Adrenal gland (tissue), 12 donors: ENCODE results near the gene SPATA33. TPM values are rescaled to one million over a fixed set of nuclear protein-coding genes. Genes with fewer than 3 reads are reported as not detected.

Experiments
- DNase-seq, 7 donors: peaks; one replicate each; pipeline ENCODE4 v3.0.0-alpha.2; 2019 to 2020
- H3K27ac ChIP-seq, 5 donors: fragments of 200-600 bp; sonication (generic) in 4 of 5; 1 replicate in 3 of 5; 2 replicates in 2 of 5; pipeline versions ENCODE4 v1.5.1 to v1.8.0; 2016 to 2020; ENCODE audit warnings: mild to moderate bottlenecking in 1 of 5
- H3K27me3 ChIP-seq: fragments of 200-600 bp; 2 replicates; pipeline ENCODE4 v1.8.0; 2021
- H3K36me3 ChIP-seq, 2 donors: fragments of 200-600 bp; replicated peaks in 1 of 2; 1 replicate in 1 of 2; 2 replicates in 1 of 2; pipeline versions ENCODE4 v1.5.1 to v1.8.0; 2018 to 2022
- H3K4me1 ChIP-seq, 2 donors: fragments of 200-600 bp; replicated peaks in 1 of 2; 1 replicate in 1 of 2; 2 replicates in 1 of 2; pipeline versions ENCODE4 v1.5.1 to v1.8.0; 2018 to 2021
- H3K4me3 ChIP-seq, 4 donors: fragments of 200-600 bp; sonication (generic) in 3 of 4; one replicate each; pipeline ENCODE4 v1.5.1; 2016 to 2018
- H3K9me3 ChIP-seq, 3 donors: fragments of 200-600 bp; sonication (generic) in 1 of 3; replicated peaks in 1 of 3; 1 replicate in 2 of 3; 2 replicates in 1 of 3; pipeline versions ENCODE4 v1.5.1 to v1.8.0; 2016 to 2021
- POLR2A ChIP-seq, 2 donors: fragments of 450-650 bp; IDR thresholded peaks; one replicate each; pipeline ENCODE4 v1.6.1; 2017; ENCODE audit warnings: antibody characterized with exemption in 2 of 2, mild to moderate bottlenecking in 2 of 2, moderate library complexity in 1 of 2
- WGBS, 4 donors: extraction: QIAGEN DNeasy Blood & Tissue Kit in 2 of 4; methylation state at CpG; one replicate each; pipeline versions ENCODE4 v1.1.5 to v1.1.7; 2013 to 2017; 5-methylcytosine and 5-hydroxymethylcytosine counted together
- intact Hi-C, 2 donors: fragments of 100-400 bp; cut with DNase I; formaldehyde crosslinking; loops; one replicate each; pipeline versions ENCODE4 v1.14.1 to v1.15.0; 2022 to 2023
- polyA plus RNA-seq, 3 donors: library from polyadenylated mRNA; stranded (reverse); fragments of 200-250 nt in 2 of 3; fragments of 350-450 nt in 1 of 3; fragmentation: Illumina TruSeq in 1 of 3; extraction: RNeasy Lipid Tissue Mini Kit (QIAGEN cat#74804) in 1 of 3; gene quantifications; one replicate each; pipeline ENCODE4 v1.2.3, GENCODE V29; 2013 to 2014
- total RNA-seq, 9 donors: library from RNA; depleted of rRNA in 4 of 9; stranded (reverse); fragments of >200 nt in 4 of 9; fragments of 120-200 nt in 1 of 9; fragmentation: NEBNext Ultra II Directional in 1 of 9; extraction: Animal tissue kit (Norgen Biotek cat#: 25700) in 1 of 9; gene quantifications; one replicate each; pipeline versions ENCODE4 v1.1.0 to v1.2.4, GENCODE V29; 2013 to 2023
- TF ChIP-seq, protein P1 (sequence below), 6 experiments: fragments of 450-650 bp in 4 of 6; fragments of 200-600 bp in 2 of 6; sonication (generic) in 1 of 6; IDR thresholded peaks; 1 replicate in 5 of 6; 2 replicates in 1 of 6; pipeline versions ENCODE4 v1.5.1 to v1.8.0; 2016 to 2021; ENCODE audit warnings: antibody characterized with exemption in 6 of 6, mild to moderate bottlenecking in 2 of 6, moderate library complexity in 1 of 6
- donor health status: healthy with polysubstance abuse.
- donor health status: Bipolar disorder and iron deficiency.
- donor health status: DM: yes; HTN: yes; CAD: no.
- donor health status: DM: no; HTN: no; CAD: no.
- donor health status: DM: no; HTN: no; CAD: no.
- donor health status: DM: yes; HTN: yes; CAD: no.

The SPATA33 gene
- total and polyA plus RNA-seq, 12 donors = 1.9 to 13.5 (median 4.8) TPM

DNA sequence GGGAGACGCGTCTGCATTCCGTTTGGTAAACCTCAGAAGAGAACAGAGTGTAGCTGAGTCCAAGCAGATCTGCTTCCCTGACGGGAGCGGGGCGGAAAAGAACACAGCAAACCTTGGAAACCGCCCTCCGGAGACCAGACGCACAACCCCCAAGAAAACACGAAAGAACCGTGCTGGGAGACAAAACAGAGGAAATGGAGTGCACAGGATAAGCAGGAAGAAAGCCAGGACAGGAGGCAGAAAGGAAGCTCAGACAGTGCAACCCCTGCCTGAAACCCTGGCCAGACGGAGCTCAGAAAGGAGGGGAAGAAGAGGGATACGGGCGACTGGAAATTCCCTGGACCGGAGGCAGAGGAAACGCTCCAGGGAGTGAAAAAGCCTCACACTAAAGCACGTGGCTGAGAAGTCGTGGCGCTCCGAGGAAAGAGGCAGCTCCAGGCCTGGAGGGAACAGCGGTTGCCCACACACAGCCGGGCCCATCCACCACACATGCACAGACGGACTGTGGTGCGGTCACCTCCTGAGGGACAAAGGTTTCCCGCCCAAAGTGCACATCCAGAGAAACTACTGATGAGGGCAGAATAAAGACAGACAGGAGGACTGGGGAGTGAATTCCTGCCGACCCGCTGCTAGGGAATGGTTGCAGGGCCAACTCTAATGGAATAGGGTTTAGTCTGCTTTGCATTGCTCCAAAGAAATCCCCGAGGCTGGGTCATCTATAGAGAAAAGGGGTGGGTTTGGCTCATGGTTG, 34.0 kb upstream of the SPATA33 start:
- DNase-seq = no peak
- intact Hi-C loops = no loop called here
- Histone ChIP-seq H3K27ac (no peak overlapping the region), H3K4me3 (no peak overlapping the region), H3K36me3 (no peaks in the 10 kb centered on the region), H3K4me1 (no peaks in the 10 kb centered on the region), H3K27me3 (no peaks in the 10 kb centered on the region), H3K9me3 (no peaks in the 10 kb centered on the region)
- TF ChIP-seq, protein P1, sequence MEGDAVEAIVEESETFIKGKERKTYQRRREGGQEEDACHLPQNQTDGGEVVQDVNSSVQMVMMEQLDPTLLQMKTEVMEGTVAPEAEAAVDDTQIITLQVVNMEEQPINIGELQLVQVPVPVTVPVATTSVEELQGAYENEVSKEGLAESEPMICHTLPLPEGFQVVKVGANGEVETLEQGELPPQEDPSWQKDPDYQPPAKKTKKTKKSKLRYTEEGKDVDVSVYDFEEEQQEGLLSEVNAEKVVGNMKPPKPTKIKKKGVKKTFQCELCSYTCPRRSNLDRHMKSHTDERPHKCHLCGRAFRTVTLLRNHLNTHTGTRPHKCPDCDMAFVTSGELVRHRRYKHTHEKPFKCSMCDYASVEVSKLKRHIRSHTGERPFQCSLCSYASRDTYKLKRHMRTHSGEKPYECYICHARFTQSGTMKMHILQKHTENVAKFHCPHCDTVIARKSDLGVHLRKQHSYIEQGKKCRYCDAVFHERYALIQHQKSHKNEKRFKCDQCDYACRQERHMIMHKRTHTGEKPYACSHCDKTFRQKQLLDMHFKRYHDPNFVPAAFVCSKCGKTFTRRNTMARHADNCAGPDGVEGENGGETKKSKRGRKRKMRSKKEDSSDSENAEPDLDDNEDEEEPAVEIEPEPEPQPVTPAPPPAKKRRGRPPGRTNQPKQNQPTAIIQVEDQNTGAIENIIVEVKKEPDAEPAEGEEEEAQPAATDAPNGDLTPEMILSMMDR (IDR thresholded peaks at IDR 0.05) = no peak
- TF ChIP-seq POLR2A (IDR thresholded peaks at IDR 0.05) = no peak
- 64 to 72% (median 68%) methylated on average over 28 of the region's 28 CpGs for WGBS, 4 donors

DNA sequence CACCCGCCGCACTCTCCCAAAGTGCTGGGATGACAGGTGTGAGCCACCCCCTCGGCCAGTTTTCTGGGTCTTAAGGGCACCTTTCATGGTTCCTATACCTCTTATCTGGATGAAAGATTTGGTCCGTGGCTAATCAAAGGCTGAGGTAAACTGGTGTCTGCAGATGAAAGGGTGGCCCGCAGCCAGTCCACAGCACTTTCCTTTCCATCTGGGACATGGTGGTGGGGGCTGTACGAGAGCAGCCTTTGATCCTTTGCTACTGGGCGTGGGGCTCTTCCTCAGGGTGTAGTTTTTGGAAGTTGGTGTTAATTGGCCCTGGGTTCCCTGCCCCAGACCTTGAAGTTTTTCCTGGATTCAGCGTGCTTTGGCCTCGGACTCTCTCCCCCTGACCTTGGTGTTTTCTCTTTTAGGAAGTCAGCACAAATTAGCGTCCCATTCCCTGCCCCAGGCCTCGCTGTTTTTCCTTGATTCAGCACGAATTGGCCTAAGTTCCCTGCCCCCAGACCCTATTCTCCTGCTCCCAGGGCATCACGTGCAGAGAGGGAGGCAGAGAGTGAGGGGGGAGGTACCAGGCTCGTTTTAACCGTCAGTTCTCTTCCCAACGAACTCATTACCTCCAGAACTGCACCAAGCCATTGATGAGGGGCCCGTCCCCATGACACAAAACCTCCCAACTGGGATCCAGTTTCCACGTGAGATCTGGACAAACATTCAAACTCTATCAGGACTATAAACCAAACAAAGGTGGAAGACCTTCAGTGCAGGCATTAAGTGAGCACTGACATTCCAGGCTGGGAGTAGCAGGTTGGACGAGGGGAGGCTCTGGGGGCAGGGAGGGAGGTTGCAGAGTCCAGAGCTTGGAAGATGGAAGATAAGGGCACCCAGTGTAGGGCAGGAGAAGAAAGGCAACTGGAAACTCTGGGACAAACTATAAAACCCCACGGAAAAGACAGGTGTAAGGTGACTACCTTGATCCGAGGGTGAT, 32.6 kb upstream of the SPATA33 start:
- no peak overlapping the region for H3K4me3 ChIP-seq
- H3K9me3 ChIP-seq = no peaks in the 10 kb centered on the region
- DNase-seq = no peak
- H3K36me3 ChIP-seq = no peaks in the 10 kb centered on the region
- H3K27ac ChIP-seq = no peak overlapping the region
- no peaks in the 10 kb centered on the region for H3K27me3 ChIP-seq
- H3K4me1 ChIP-seq = no peaks in the 10 kb centered on the region
- no peak for TF ChIP-seq POLR2A (IDR thresholded peaks at IDR 0.05)
- TF ChIP-seq, protein P1 (IDR thresholded peaks at IDR 0.05) = no peak
- intact Hi-C loops = no loop called here
- WGBS, 4 donors = 41 to 52% (median 46%) methylated on average over 21 of the region's 21 CpGs

DNA sequence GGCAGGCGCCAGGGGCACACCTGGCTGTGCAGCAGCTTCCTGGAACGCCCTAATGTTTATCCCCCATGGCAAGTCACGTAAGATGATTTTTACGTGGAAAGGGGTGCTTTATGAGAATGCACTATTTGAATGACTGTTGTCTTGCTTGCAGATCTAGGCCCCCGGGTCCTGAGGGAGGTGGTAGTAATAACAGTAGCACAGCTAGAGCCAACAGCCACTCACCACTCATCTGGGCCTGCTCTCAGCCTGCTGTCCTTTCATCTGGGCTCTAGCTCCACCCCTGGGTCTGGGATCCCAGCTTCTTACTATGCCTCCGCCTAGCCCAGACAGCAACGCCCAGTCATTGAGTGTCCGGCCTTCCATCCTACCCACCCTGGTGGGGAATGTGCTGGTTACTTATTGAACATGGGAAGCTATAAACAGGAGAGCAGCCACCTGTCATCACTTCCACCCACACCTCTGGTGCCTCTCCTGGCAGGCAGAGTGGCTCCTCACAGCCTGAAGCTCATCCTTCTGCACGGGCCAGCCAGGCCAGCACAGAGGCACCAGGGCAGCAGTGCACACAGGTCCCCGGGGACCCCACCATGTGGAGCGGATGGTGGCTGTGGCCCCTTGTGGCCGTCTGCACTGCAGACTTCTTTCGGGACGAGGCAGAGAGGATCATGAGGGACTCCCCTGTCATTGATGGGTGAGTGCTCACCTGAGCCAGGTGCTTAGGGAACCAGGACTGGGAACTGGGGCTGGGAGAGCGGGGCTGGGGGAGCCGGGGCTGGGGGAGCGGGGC, 27.6 kb upstream of the SPATA33 start:
- peaks cover 9% of the 10 kb centered on the region for H3K27me3 ChIP-seq
- no peaks in the 10 kb centered on the region for H3K4me1 ChIP-seq
- 88 to 96% (median 89%) methylated on average over 8 to 17 of the region's 17 CpGs for WGBS, 4 donors
- H3K9me3 ChIP-seq = no peaks in the 10 kb centered on the region
- no peak for DNase-seq
- H3K36me3 ChIP-seq = no peaks in the 10 kb centered on the region
- H3K27ac ChIP-seq = no peak overlapping the region
- no peak for TF ChIP-seq POLR2A (IDR thresholded peaks at IDR 0.05)
- TF ChIP-seq, protein P1 (IDR thresholded peaks at IDR 0.05) = no peak
- intact Hi-C loops = no loop called here
- no peak overlapping the region for H3K4me3 ChIP-seq
